ENCODE measurements around the gene ST8SIA4.
A peak's percentile ranks its signal among the peaks of the same experiment; 100 is the strongest.

Gene ST8SIA4

DNA sequence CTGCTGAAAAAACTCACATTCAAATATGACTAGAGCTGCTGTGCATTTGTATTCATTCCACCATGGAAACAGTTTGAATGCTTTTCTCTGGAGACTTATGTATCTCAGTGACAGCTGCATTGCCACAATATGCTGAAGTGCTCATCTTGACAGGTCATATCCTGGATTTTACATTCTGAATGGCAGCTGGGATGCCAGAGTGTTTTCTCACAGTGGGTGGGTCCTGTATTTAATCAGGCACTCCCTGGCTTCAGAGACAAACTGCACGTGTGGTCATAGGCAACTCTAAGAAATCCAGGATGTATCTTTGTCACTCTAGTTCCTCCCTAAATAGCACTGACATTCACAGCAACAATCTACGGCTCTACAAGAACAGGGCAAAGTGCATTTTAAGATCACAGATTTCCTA lies 75.6 kb downstream of the ST8SIA4 start:
- Mint-ChIP-seq H3K36me3 (ENCODE audit: low read depth) (peaks cover 39% of the 10 kb centered on the region), H3K4me3 (peak overlapping the region; percentile 20), H3K4me1 (ENCODE audit: low read depth) (peaks cover 44% of the 10 kb centered on the region), H3K9me3 (no peaks in the 10 kb centered on the region), H3K27ac (peak overlapping the region; percentile 83), H3K27me3 (no peaks in the 10 kb centered on the region)

DNA sequence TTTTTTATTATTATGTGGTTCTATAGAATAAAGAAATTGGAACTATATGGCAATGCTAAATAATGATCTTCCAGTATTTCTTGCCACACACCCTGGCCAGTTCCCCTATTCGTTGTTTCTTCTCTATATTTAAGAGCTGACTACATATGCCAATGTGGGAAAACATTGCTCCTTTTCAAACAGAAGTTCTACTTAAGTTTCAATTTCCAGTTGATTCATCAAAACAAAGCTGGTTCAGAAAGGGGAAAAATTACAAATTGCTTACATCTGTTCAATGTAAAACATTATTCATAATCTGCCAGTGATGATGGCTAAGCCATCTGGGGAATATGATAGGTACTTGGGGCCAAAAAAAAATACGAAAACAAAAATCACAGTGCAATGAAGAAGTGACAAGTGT lies 76.9 kb downstream of the ST8SIA4 start:
- Mint-ChIP-seq H3K4me3 (peak overlapping the region; percentile 8), H3K4me1 (ENCODE audit: low read depth) (peaks cover 50% of the 10 kb centered on the region), H3K9me3 (no peaks in the 10 kb centered on the region), H3K27ac (peak overlapping the region; percentile 69), H3K36me3 (ENCODE audit: low read depth) (peaks cover 36% of the 10 kb centered on the region), H3K27me3 (no peaks in the 10 kb centered on the region)

DNA sequence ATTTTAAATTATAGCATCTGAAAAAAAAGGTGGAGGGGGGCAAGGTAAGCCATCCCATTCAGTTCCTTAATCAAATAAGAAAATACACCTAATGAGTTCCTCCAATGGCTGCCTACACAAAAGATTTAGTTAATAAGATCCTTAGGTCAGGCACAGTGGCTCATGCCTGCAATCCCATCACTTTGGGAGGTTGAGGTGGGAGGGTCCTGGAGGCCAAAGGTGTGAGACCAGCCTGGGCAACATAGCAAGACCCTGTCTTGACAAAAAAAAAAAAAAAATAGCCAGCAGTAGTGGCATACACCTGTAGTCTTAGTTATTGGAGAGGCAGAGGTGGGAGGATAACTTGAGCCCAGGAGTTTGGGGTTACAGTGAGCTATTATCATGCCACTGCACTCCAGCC lies 78.4 kb downstream of the ST8SIA4 start:
- peaks cover 39% of the 10 kb centered on the region for H3K36me3 Mint-ChIP-seq (ENCODE audit: low read depth)
- no peaks in the 10 kb centered on the region for H3K9me3 Mint-ChIP-seq
- peaks cover 62% of the 10 kb centered on the region for H3K4me1 Mint-ChIP-seq (ENCODE audit: low read depth)
- no peak overlapping the region for H3K4me3 Mint-ChIP-seq
- H3K27ac Mint-ChIP-seq, result no peak overlapping the region
- no peaks in the 10 kb centered on the region for H3K27me3 Mint-ChIP-seq

DNA sequence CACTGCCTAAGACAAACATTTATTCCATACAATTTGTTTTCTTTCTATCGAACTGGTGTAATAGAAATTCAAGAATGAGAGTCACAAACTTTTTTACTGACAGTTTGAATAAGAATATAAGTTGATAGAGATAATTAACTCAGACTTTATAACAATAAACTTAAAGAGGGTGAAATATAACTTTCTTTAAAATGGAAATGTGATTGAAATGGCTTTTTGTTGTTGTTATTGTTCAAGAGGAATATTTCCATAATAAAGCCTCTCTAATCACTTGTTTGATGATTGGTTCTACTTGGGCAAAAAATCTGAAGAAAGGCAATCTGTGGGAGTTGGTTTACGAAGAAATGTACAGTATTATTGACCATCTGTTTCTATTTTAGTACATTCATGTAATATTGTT lies 79.3 kb downstream of the ST8SIA4 start:
- peaks cover 39% of the 10 kb centered on the region for H3K36me3 Mint-ChIP-seq (ENCODE audit: low read depth)
- H3K27me3 Mint-ChIP-seq, result no peaks in the 10 kb centered on the region
- no peak overlapping the region for H3K4me3 Mint-ChIP-seq
- H3K4me1 Mint-ChIP-seq (ENCODE audit: low read depth), result peaks cover 57% of the 10 kb centered on the region
- H3K27ac Mint-ChIP-seq, result no peak overlapping the region
- no peaks in the 10 kb centered on the region for H3K9me3 Mint-ChIP-seq

DNA sequence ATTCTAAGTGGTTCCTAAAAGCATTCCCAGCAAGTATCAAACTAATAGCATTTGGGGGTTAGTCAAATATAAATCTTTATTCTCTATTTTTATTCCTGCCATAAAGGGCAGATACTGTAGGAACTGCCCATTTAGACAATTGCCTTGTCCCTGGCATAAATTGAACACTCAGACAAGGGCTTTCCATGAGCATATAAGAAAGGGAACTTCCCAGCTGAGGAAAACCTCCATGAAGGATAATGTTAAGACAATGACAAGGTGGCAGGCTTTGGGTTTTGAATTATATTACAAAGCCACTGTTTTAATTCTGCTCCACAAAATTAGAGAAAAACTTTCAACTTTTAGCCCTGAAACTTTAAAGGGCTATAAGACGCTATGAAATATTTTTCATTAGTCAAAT lies 81.3 kb downstream of the ST8SIA4 start:
- H3K9me3 Mint-ChIP-seq, result no peaks in the 10 kb centered on the region

DNA sequence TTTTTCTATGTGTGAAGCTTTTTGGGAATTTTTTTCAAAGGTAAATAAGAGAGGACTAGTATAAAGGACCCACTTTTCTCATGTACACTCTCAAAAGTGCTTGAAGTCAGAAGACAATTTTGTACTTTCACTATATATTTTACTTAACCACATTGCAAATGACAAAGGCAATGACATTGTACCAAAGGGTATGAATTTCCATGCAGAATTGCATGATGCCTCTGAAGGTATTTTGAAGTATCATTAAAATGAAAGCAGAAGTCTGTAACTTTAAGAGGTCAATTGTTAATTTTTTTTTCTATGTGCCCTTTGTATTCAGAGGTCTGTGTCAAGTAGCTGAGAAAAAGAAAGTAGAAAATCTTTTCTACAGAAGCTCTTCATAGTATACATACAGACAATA lies 84.7 kb downstream of the ST8SIA4 start:
- H3K36me3 Mint-ChIP-seq (ENCODE audit: low read depth), result peaks cover 34% of the 10 kb centered on the region
- H3K4me3 Mint-ChIP-seq, result peak overlapping the region; percentile 10
- peak overlapping the region; percentile 34 for H3K27ac Mint-ChIP-seq
- no peaks in the 10 kb centered on the region for H3K27me3 Mint-ChIP-seq
- peaks cover 55% of the 10 kb centered on the region for H3K4me1 Mint-ChIP-seq (ENCODE audit: low read depth)
- no peaks in the 10 kb centered on the region for H3K9me3 Mint-ChIP-seq

More for the DNA sequence above, 81.3 kb downstream of the ST8SIA4 start:
- Mint-ChIP-seq H3K27me3 (no peaks in the 10 kb centered on the region), H3K4me1 (ENCODE audit: low read depth) (peaks cover 46% of the 10 kb centered on the region), H3K36me3 (ENCODE audit: low read depth) (peaks cover 40% of the 10 kb centered on the region), H3K4me3 (no peak overlapping the region), H3K27ac (no peak overlapping the region)

DNA sequence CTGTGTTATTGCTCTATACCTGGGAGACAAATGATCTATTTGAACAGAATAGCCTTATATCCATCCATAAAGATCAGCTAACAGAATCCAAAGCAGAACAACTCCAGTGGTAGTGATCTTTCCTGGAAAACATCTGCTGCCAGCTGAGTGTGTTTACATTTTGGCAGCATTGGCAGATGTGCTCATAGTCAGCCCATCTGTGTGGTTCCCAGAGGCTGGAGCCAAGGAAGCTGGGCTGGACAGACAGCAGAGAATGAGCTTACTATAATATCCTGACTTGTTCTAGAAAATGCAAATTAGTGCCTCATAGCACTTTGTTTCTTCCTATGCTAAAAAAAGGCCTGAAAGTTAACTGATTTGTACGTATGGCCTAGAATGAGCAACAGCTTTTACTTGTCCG lies 99.7 kb downstream of the ST8SIA4 start:
- Mint-ChIP-seq H3K4me3 (no peak overlapping the region), H3K27ac (no peak overlapping the region), H3K27me3 (no peaks in the 10 kb centered on the region)

DNA sequence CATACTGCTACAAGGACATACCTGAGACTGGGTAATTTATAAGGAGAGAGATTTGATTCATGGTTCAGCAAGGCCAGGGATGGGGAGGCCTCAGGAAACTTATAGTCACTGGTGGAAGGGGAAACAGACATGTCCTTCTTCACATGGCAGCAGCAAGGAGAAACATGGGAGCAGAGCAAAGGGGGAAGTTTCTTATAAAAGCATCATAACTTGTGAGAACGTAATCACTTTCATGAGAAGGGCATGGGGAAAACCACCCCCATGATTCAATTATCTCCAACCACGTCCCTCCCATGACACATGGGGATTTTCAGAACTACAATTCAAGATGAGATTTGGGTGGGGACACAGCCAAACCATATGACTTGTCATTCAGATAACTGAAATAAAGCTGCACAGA lies 100.9 kb downstream of the ST8SIA4 start:
- Mint-ChIP-seq H3K27me3 (no peaks in the 10 kb centered on the region), H3K36me3 (ENCODE audit: low read depth) (peaks cover 8% of the 10 kb centered on the region), H3K27ac (peak overlapping the region; percentile 77), H3K9me3 (peaks cover 18% of the 10 kb centered on the region), H3K4me1 (ENCODE audit: low read depth) (peaks cover 7% of the 10 kb centered on the region), H3K4me3 (no peak overlapping the region)

More for the DNA sequence above, 99.7 kb downstream of the ST8SIA4 start:
- H3K4me1 Mint-ChIP-seq (ENCODE audit: low read depth), result peaks cover 7% of the 10 kb centered on the region
- H3K36me3 Mint-ChIP-seq (ENCODE audit: low read depth), result peaks cover 8% of the 10 kb centered on the region
- H3K9me3 Mint-ChIP-seq, result peaks cover 18% of the 10 kb centered on the region

DNA sequence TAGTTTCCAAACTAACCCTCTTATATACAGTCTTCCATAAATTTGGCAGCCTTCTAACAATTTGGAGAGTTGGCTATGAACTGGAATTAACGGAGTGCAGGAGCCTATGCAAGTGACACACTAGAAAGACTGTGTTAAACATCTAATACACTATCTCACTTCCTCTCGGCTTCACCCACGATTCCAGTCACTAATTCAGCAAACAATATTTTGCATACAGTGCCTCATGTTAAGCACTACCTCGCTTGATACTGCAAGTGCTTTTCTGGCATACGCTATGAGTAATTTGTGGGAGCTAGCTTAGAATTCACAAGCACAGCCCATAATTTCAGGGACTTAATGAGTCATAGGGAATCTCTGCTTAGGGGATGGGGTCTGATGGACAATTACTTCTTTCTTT lies 102.5 kb downstream of the ST8SIA4 start:
- Mint-ChIP-seq H3K27me3 (no peaks in the 10 kb centered on the region), H3K4me3 (no peak overlapping the region), H3K27ac (no peak overlapping the region), H3K9me3 (peaks cover 18% of the 10 kb centered on the region), H3K36me3 (ENCODE audit: low read depth) (peaks cover 8% of the 10 kb centered on the region), H3K4me1 (ENCODE audit: low read depth) (peaks cover 7% of the 10 kb centered on the region)

DNA sequence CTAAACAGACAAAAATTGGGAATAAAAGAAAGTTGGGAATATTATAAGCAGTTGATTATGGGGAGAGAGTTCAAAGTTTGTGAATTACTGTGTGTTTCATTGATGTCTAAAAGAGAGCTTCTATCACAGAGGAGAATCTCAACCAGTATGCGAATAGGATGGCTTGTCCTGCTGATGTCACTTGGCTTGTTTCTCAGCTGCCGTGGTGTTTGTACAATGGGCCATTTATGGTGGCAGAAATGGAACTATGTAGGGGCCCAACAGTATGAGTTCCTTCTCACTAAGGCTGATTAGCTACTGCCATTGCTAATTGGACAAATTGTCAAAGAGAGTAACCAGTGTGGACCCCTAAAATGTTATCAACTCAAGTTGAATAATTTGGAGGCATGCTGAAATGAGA lies 103.9 kb downstream of the ST8SIA4 start:
- peaks cover 8% of the 10 kb centered on the region for H3K36me3 Mint-ChIP-seq (ENCODE audit: low read depth)
- H3K4me1 Mint-ChIP-seq (ENCODE audit: low read depth), result peaks cover 7% of the 10 kb centered on the region
- no peak overlapping the region for H3K27ac Mint-ChIP-seq
- no peaks in the 10 kb centered on the region for H3K27me3 Mint-ChIP-seq
- H3K9me3 Mint-ChIP-seq, result peaks cover 18% of the 10 kb centered on the region
- H3K4me3 Mint-ChIP-seq, result no peak overlapping the region

DNA sequence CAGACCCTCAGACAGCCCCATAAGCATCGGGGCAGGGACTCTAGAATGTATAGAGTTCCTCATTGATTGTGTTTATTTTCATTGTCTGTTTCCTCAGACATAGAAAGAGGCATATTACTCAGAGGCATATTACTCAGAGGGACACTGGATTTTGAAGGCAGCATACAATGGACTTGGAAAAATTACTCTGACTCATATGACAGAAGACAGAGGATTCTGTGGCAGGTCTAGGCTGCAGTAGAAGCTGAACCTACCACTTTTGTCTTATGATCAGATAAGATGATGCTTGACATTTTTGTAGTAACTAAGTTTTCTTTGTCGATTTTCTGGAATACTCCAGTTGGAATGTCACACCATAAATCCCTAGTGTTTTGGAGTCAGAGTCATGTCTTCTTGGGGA lies 105.2 kb downstream of the ST8SIA4 start:
- peaks cover 18% of the 10 kb centered on the region for H3K9me3 Mint-ChIP-seq
- peaks cover 7% of the 10 kb centered on the region for H3K4me1 Mint-ChIP-seq (ENCODE audit: low read depth)
- no peak overlapping the region for H3K27ac Mint-ChIP-seq
- H3K4me3 Mint-ChIP-seq, result no peak overlapping the region
- no peaks in the 10 kb centered on the region for H3K27me3 Mint-ChIP-seq
- peaks cover 9% of the 10 kb centered on the region for H3K36me3 Mint-ChIP-seq (ENCODE audit: low read depth)

DNA sequence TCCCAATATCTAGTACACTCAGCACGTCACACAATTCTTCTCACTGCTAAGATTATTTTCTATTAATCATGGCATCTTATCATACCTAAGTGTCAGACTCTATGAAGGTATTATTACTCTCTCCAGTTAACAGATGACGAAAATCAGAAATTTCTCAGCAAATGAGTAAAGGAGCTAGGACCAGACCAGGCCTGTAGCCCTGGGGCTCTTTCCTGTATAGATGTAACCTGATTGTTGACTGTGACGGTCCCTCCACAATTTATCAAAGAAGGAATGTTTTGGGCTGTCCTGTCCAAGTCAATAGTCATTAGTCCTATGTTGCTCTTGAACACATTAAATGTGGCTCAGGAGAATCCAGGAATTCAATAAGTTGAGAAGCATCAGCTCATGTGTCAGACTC lies 106.2 kb downstream of the ST8SIA4 start:
- Mint-ChIP-seq H3K27me3 (peaks cover 3% of the 10 kb centered on the region), H3K4me1 (ENCODE audit: low read depth) (no peaks in the 10 kb centered on the region), H3K9me3 (peaks cover 13% of the 10 kb centered on the region), H3K36me3 (ENCODE audit: low read depth) (peaks cover 5% of the 10 kb centered on the region), H3K4me3 (no peak overlapping the region), H3K27ac (no peak overlapping the region)

DNA sequence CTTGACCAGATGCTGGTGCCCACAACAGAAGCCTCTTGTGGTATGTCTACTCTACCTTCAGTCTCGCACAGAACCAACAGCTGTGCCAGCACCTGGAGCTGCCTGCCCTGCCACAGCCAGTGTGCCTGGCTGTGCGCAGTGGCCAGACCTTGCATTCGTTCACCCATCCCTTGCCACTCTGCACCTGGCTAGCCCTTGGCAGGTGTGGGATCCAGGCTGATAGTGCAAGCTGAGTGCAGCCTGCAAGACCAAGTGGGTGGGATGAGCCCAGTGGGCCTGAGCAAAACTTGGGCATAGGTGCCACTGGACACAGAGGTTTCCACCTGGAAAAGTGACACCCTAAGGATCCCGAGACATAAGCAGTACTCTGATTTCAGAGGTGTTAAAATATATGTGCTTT lies 108.2 kb downstream of the ST8SIA4 start:
- peaks cover 4% of the 10 kb centered on the region for H3K27me3 Mint-ChIP-seq
- H3K4me1 Mint-ChIP-seq (ENCODE audit: low read depth), result peaks cover 9% of the 10 kb centered on the region
- H3K27ac Mint-ChIP-seq, result no peak overlapping the region
- peaks cover 5% of the 10 kb centered on the region for H3K36me3 Mint-ChIP-seq (ENCODE audit: low read depth)
- no peak overlapping the region for H3K4me3 Mint-ChIP-seq
- peaks cover 4% of the 10 kb centered on the region for H3K9me3 Mint-ChIP-seq

DNA sequence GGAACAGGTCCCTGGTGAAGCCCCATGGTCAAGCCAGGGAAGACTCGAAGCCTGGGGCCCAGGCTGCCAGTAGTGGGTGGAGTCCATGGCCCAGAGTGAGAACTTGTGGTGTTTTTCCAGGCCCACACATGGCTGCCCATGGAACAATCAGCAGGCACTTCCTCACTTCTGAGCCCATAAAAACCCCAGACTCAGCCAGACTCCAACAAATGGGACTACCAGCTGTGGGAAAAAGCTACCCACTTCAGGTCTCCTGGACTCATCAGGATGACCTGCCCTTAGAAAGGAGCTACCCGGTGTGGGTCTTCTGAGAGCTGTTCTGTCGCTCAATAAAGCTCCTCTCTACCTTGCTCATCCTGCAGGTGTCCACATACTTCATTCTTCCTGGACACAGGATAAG lies 108.9 kb downstream of the ST8SIA4 start:
- peaks cover 4% of the 10 kb centered on the region for H3K9me3 Mint-ChIP-seq
- H3K4me1 Mint-ChIP-seq (ENCODE audit: low read depth), result peaks cover 12% of the 10 kb centered on the region
- no peak overlapping the region for H3K27ac Mint-ChIP-seq
- H3K4me3 Mint-ChIP-seq, result no peak overlapping the region
- H3K36me3 Mint-ChIP-seq (ENCODE audit: low read depth), result peaks cover 5% of the 10 kb centered on the region
- peaks cover 7% of the 10 kb centered on the region for H3K27me3 Mint-ChIP-seq

DNA sequence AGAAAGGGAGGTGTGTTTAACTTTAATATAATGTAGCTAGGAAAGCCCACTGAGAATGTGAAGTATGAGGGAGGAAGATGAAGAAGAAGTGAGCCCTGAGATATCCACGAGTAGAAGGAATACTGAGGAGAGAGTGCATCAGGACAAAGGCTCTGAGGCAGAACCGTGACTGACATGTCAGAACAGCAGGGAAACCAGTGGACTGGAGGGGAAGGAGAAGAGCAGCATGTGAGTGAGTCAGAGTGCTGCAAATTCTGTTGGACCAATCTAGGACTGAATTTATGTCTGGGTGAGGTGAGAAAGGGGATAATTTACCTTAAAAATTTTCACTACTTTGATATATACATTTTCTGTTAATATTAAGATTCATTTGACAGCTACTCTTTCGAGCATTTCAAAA lies 110.3 kb downstream of the ST8SIA4 start:
- Mint-ChIP-seq H3K27ac (no peak overlapping the region), H3K36me3 (ENCODE audit: low read depth) (peaks cover 5% of the 10 kb centered on the region), H3K4me1 (ENCODE audit: low read depth) (peaks cover 12% of the 10 kb centered on the region), H3K9me3 (peaks cover 4% of the 10 kb centered on the region), H3K4me3 (no peak overlapping the region), H3K27me3 (peaks cover 7% of the 10 kb centered on the region)

DNA sequence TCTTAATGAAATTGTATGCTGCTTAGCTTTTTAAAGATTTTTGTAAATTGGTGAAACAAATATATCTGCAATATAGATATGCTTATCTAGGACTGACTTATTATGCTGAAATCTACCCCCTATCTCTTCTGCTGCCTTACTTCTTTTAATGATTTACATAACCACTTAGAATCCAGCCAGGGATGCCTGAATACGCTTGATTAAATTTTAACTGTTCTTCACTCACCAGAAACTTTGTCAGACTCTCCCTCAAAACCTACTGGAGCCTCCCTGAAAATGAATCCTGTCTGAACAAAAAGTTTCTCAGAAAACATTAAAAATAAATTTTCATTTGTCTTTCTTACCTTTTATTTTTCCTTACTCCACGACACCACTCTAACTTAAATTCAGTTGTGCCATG lies 111.7 kb downstream of the ST8SIA4 start:
- H3K27me3 Mint-ChIP-seq, result peaks cover 7% of the 10 kb centered on the region
- peaks cover 4% of the 10 kb centered on the region for H3K9me3 Mint-ChIP-seq
- H3K4me1 Mint-ChIP-seq (ENCODE audit: low read depth), result peaks cover 12% of the 10 kb centered on the region
- H3K4me3 Mint-ChIP-seq, result no peak overlapping the region
- H3K36me3 Mint-ChIP-seq (ENCODE audit: low read depth), result peaks cover 5% of the 10 kb centered on the region
- H3K27ac Mint-ChIP-seq, result no peak overlapping the region

All from stimulated activated naive CD8-positive, alpha-beta T cell treated with anti-CD3 and anti-CD28 coated beads, Interleukin-15, Interleukin-2, amounts not matched to agents 100 ng/mL and 50 ng/mL, for 24 hours (primary cell).